Measurements from ENCODE around the gene MRTFA. TPM values are rescaled to one million over a fixed set of nuclear protein-coding genes. Genes with fewer than 3 reads are reported as not detected.

MRTFA gene
- total and polyA plus RNA-seq, 10 donors = 17.6 to 138 (median 83.9) TPM

GRCh38 chr22:40597526-40598430 is 38.7 kb downstream of the MRTFA start:
- Histone ChIP-seq H3K27me3 (replicated peaks in 1 of 7) (no peaks in the 10 kb centered on the region), H3K27ac (no peak overlapping the region), H3K4me3 (no peak overlapping the region), H3K9me3 (no peaks in the 10 kb centered on the region), H3K4me1 (peaks cover 0 to 88% (median 51%) of the 10 kb centered on the region in 6 donors), H3K36me3 (no peaks in the 10 kb centered on the region)
- TF ChIP-seq POLR2A (IDR thresholded peaks at IDR 0.05) (no peak), POLR2AphosphoS5 (IDR thresholded peaks at IDR 0.05) (no peak), CTCF (IDR thresholded peaks at IDR 0.05 in 8 of 11, conservative IDR thresholded peaks at IDR 0.05 in 3 of 11) (no peak)
- intact Hi-C loops (cut with DNase I; ENCODE audit: low total_unique reads) = no loop called here
- DNase-seq = no peak
- 76 to 83% (median 81%) methylated on average over 7 of the region's 7 CpGs for WGBS, 5 donors

GRCh38 chr22:40595497-40596234 is 40.9 kb downstream of the MRTFA start:
- intact Hi-C loops (cut with DNase I; ENCODE audit: low total_unique reads) = no loop called here
- Histone ChIP-seq H3K4me1 (peaks cover 0 to 88% (median 49%) of the 10 kb centered on the region in 6 donors), H3K27ac (no peak overlapping the region), H3K27me3 (replicated peaks in 1 of 7) (no peaks in the 10 kb centered on the region), H3K9me3 (no peaks in the 10 kb centered on the region), H3K4me3 (no peak overlapping the region), H3K36me3 (no peaks in the 10 kb centered on the region)
- no peak for DNase-seq
- no peak for TF ChIP-seq POLR2AphosphoS5 (IDR thresholded peaks at IDR 0.05)
- TF ChIP-seq CTCF (IDR thresholded peaks at IDR 0.05 in 8 of 11, conservative IDR thresholded peaks at IDR 0.05 in 3 of 11) = no peak
- TF ChIP-seq POLR2A (IDR thresholded peaks at IDR 0.05) = no peak
- WGBS, 5 donors = 81 to 90% (median 87%) methylated on average over 2 of the region's 2 CpGs

GRCh38 chr22:40594924-40595323 is 41.6 kb downstream of the MRTFA start:
- TF ChIP-seq CTCF (IDR thresholded peaks at IDR 0.05 in 8 of 11, conservative IDR thresholded peaks at IDR 0.05 in 3 of 11) = no peak
- intact Hi-C loops (cut with DNase I; ENCODE audit: low total_unique reads) = no loop called here
- no peaks in the 10 kb centered on the region for H3K9me3 ChIP-seq
- H3K27me3 ChIP-seq (replicated peaks in 1 of 7) = no peaks in the 10 kb centered on the region
- DNase-seq = no peak
- H3K4me1 ChIP-seq = peaks cover 0 to 84% (median 47%) of the 10 kb centered on the region in 6 donors
- peaks cover 0 to 4% (median 0%) of the 10 kb centered on the region in 6 donors for H3K36me3 ChIP-seq
- 77 to 94% (median 87%) methylated on average over 8 of the region's 8 CpGs for WGBS, 5 donors
- H3K27ac ChIP-seq = no peak overlapping the region
- no peak overlapping the region for H3K4me3 ChIP-seq

GRCh38 chr22:40594346-40594745 is 42.2 kb downstream of the MRTFA start:
- Histone ChIP-seq H3K9me3 (no peaks in the 10 kb centered on the region), H3K27me3 (replicated peaks in 1 of 7) (no peaks in the 10 kb centered on the region), H3K4me1 (peaks cover 0 to 79% (median 45%) of the 10 kb centered on the region in 6 donors), H3K27ac (peak overlapping the region in 1 of 8 donors; percentile 37), H3K36me3 (peaks cover 0 to 10% (median 0%) of the 10 kb centered on the region in 6 donors), H3K4me3 (no peak overlapping the region)
- TF ChIP-seq POLR2A (IDR thresholded peaks at IDR 0.05) = no peak
- TF ChIP-seq POLR2AphosphoS5 (IDR thresholded peaks at IDR 0.05) = no peak
- no peak for TF ChIP-seq CTCF (IDR thresholded peaks at IDR 0.05 in 8 of 11, conservative IDR thresholded peaks at IDR 0.05 in 3 of 11)
- intact Hi-C loops (cut with DNase I; ENCODE audit: low total_unique reads) = no loop called here
- DNase-seq = no peak
- WGBS, 5 donors = 74 to 82% (median 77%) methylated on average over 3 of the region's 3 CpGs
